Measurements from ENCODE around the gene PDXK. TPM values are rescaled to one million over a fixed set of nuclear protein-coding genes. Genes with fewer than 3 reads are reported as not detected.

The PDXK gene
- total RNA-seq, 4 donors from 2014 or later, result 15.9 to 89.8 (median 49.8) TPM

DNA sequence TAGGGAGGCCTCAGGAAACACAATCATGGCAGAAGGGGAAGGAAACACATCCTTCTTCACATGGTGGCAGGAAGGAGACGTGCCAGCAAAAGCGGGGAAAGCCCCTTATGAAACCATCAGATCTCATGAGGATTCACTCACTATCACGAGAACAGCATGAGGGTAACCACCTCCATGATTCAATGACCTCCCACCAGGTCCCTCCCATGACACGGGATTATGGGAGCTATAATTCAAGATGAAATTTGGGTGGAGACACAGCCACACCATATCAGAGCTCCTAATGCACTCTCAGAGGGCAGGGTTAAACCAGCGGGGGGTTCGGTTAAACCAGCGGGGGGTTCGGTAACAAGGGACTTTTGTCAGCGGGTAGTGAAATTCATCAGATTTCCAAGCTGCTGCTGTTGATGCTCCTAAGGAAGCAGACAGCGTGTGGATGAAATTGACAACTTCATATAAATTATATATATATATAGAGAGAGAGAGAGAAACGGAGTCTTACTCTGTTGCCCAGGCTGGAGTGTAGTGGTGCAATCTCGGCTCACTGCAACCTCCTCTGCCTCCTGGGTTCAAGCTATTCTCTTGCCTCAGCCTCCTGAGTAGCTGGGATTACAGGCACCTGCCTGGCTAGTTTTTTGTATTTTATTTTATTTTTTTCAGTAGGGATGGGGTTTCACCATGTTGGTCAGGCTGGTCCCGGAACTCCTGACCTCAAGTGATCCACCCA is 52.9 kb downstream of the PDXK start:
- Histone ChIP-seq H3K27ac (no peak overlapping the region), H3K9me3 (no peaks in the 10 kb centered on the region), H3K27me3 (no peaks in the 10 kb centered on the region), H3K36me3 (no peaks in the 10 kb centered on the region), H3K4me3 (no peak overlapping the region), H3K4me1 (peaks cover 0 to 5% of the 10 kb centered on the region in 2 donors)
- DNase-seq, result no peak
- TF ChIP-seq, protein P1, sequence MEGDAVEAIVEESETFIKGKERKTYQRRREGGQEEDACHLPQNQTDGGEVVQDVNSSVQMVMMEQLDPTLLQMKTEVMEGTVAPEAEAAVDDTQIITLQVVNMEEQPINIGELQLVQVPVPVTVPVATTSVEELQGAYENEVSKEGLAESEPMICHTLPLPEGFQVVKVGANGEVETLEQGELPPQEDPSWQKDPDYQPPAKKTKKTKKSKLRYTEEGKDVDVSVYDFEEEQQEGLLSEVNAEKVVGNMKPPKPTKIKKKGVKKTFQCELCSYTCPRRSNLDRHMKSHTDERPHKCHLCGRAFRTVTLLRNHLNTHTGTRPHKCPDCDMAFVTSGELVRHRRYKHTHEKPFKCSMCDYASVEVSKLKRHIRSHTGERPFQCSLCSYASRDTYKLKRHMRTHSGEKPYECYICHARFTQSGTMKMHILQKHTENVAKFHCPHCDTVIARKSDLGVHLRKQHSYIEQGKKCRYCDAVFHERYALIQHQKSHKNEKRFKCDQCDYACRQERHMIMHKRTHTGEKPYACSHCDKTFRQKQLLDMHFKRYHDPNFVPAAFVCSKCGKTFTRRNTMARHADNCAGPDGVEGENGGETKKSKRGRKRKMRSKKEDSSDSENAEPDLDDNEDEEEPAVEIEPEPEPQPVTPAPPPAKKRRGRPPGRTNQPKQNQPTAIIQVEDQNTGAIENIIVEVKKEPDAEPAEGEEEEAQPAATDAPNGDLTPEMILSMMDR (IDR thresholded peaks at IDR 0.05), result no peak
- no peak for TF ChIP-seq POLR2A (IDR thresholded peaks at IDR 0.05)
- intact Hi-C loops (cut with DNase I; ENCODE audit: low total_unique reads), result loop anchor here (10.0 kb wide), 1 partner anchor 57 kb away; the partner anchor contains the start of gene PDXK

DNA sequence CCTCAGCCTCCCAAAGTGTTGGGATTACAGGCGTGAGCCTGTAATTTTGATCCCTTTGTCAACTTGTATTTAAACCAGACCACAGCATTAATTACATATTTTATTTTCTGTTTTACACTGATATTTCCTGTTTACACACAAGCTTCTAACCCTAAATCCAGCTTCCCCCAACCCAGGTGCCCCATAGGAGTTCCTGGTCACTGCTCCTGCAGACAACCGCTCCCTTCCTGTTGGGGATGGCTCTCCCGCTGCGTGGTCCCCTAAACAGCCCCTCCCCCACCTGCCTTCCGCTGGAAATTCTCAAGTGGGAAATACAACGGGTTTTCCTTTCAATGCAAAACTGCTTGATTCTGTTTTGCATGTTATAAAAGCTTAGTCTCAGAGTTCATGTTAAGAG is 53.5 kb downstream of the PDXK start:
- TF ChIP-seq, protein P1 (IDR thresholded peaks at IDR 0.05), result no peak
- TF ChIP-seq POLR2A (IDR thresholded peaks at IDR 0.05), result no peak
- DNase-seq, result no peak
- Histone ChIP-seq H3K4me1 (peaks cover 0 to 5% of the 10 kb centered on the region in 2 donors), H3K27ac (no peak overlapping the region), H3K27me3 (no peaks in the 10 kb centered on the region), H3K9me3 (no peaks in the 10 kb centered on the region), H3K4me3 (no peak overlapping the region), H3K36me3 (no peaks in the 10 kb centered on the region)
- intact Hi-C loops (cut with DNase I; ENCODE audit: low total_unique reads), result loop anchor here (10.0 kb wide), 1 partner anchor 58 kb away; the partner anchor contains the start of gene PDXK

DNA sequence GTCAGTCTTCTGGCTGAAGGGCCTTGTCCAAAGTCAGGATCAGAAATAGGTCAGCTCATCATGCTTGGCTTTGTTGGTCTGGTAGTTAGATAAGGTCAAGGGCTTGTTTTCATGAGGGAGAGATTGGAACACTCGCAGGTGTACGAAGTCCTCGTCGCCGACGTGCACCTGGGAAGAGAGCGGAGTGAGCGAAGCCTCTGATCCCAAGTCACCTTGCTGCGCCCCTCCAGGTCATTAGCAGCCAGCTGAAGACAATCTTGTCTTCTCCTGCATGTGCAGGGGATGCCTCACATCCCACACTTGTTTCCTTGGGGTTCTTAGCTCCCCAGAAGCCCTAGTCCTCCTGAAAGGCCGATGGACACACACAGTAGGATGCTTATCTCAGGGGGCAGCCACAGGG is 55.2 kb downstream of the PDXK start:
- H3K27me3 ChIP-seq, result no peaks in the 10 kb centered on the region

DNA sequence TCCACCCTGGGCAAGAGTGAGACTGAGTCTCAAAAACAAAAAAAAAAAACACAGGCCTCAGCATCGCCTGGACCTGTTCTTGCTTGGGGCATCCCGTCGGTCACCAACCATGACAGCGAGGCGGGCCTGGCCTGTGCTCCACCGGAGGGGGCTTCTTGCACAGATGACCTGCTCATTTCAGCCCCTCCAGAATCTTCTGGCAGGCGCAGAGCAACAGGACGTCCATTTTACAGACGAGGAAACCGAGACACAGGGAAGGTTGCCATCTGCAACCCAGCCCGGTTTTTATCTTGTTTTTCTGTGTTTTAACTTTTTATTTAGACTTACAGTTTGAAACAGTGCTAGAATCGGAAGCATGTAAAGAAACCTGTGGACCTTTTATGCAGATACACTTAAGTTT is 56.3 kb downstream of the PDXK start:
- peak overlapping the region; percentile 50 to 93 for H3K4me3 ChIP-seq
- no peak for TF ChIP-seq POLR2A (IDR thresholded peaks at IDR 0.05)
- TF ChIP-seq, protein P1 (IDR thresholded peaks at IDR 0.05), result no peak
- intact Hi-C loops (cut with DNase I; ENCODE audit: low total_unique reads), result loop anchor here (10.0 kb wide), 1 partner anchor 60 kb away; the partner anchor contains the start of gene PDXK
- no peaks in the 10 kb centered on the region for H3K9me3 ChIP-seq
- H3K27me3 ChIP-seq, result no peaks in the 10 kb centered on the region
- no peaks in the 10 kb centered on the region for H3K36me3 ChIP-seq
- no peaks in the 10 kb centered on the region for H3K4me1 ChIP-seq
- H3K27ac ChIP-seq, result peak overlapping the region in 1 of 2 donors; percentile 84
- no peak for DNase-seq

More for the DNA sequence above, 55.2 kb downstream of the PDXK start:
- Histone ChIP-seq H3K27ac (no peak overlapping the region), H3K4me3 (no peak overlapping the region), H3K4me1 (no peaks in the 10 kb centered on the region), H3K9me3 (no peaks in the 10 kb centered on the region), H3K36me3 (no peaks in the 10 kb centered on the region)
- no peak for TF ChIP-seq POLR2A (IDR thresholded peaks at IDR 0.05)
- intact Hi-C loops (cut with DNase I; ENCODE audit: low total_unique reads), result loop anchor here (10.0 kb wide), 1 partner anchor 59 kb away; the partner anchor contains the start of gene PDXK
- DNase-seq, result no peak

DNA sequence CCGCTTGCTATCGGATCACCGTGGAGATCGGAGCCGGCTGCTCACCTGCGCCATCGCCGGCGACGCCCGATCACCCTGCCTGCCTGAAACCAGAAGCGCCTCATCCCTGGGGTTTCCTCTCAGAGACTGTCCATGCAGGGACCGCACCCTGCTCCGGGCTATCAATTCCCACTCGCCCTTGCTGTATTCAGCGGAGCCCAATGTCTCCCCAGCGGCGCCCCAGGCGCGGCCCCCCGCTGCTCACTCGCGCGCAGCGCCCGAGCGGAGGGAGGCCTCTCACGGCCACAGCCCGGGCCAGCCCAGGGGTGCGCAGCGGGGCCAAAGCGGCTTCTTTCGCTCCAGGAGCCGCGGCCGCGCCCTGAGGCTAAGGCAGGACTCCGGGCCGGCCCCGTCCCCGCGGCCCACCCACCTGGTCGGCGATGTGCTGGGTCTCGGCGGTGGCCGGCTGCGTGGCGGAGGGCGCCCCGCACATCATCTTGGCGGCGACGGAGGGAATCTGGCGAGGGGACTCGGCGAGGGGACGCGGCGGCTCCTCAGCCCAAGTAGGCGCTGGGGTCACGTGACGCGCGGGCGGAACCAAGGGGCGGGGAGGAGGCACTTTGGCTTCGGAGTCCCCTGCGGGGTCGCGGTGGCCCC is 57.0 kb downstream of the PDXK start, which contains the start of gene CSTB:
Gene CSTB, minus strand, starts transcription at position 514 of the 636 bp plus-strand sequence. Its CDS starts 39 bp downstream, at position 475.
- Histone ChIP-seq H3K36me3 (no peaks in the 10 kb centered on the region), H3K27ac (peak within 1 kb of the TSS; percentile 80 to 84), H3K4me3 (peak within 1 kb of the TSS; percentile 50 to 93), H3K27me3 (no peaks in the 10 kb centered on the region), H3K4me1 (no peaks in the 10 kb centered on the region), H3K9me3 (no peaks in the 10 kb centered on the region)
- DNase-seq, result peak; percentile 68 to 78
- intact Hi-C loops (cut with DNase I; ENCODE audit: low total_unique reads), result loop anchor here (10.0 kb wide), 1 partner anchor 61 kb away; the partner anchor contains the start of gene PDXK
- TF ChIP-seq, protein P1 (IDR thresholded peaks at IDR 0.05), result peak in 1 of 4 experiments; percentile 5
- TF ChIP-seq POLR2A (IDR thresholded peaks at IDR 0.05), result peak; percentile 58 to 65

Measured in uterus (tissue), 4 donors.